Measurements from ENCODE around the gene ULBP2.
"Not testable (repeated sequence)": the region's sequence is repeated elsewhere in the genome, so short reads cannot be mapped to it uniquely, and the experiment has no call there.

ULBP2 gene

DNA sequence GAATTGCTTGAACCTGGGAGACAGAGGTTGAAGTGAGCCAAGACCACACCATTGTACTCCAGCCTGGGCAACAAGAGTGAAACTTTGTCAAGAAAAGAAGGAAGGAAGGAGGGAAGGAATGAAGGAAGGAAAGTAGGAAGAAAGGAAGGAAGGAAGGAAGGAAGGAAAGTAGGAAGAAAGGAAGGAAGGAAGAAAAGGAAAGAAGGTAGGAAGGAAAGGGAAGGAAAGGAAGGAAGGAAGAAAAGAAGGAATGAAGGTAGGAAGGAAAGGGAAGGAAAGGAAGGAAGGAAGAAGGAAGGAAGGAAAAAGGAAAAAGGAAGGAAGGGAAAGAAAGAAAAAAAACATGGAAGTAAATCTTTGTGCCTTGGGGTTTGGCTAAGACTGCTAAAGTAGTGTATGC lies 33.6 kb downstream of the ULBP2 start:
- no peak for DNase-seq

DNA sequence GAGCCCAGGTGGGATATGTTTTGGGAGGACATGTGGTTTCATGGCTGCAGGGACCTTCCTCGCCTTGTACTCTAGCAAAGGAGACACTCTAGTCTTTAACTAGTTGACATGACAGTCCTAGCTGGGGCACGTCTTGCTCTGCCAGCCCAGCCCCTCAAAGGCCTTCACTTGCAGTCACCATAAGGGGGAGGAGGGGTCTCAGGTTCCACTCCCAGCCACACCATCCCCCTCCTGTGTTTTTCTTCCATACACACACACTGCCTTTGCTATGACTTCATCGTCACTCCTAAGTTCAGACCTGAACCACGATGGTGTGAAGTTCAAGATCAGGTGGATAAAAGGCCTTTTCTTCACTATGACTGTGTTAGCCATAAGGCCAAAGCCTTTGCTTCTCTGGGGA lies 35.4 kb downstream of the ULBP2 start:
- no peak for DNase-seq

DNA sequence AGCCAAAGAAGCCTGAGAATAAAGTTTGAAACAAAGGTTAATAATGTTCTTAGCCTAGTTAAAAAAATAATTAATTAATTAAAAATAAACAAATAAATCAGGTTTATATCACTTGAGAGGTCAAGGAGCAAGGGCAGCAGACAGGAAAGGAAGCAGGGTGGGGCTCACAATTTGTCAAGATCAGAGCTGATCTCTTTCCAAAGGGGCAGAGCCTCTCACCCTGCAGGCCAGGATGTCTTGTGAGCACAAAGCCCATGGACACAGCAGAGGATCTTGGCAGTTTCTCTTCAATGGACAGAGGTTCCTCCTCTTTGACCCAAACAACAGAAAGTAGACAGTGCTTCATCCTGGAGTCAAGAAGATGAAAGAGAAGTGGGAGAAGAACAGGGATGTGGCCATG lies 36.8 kb downstream of the ULBP2 start:
- no peak for DNase-seq

DNA sequence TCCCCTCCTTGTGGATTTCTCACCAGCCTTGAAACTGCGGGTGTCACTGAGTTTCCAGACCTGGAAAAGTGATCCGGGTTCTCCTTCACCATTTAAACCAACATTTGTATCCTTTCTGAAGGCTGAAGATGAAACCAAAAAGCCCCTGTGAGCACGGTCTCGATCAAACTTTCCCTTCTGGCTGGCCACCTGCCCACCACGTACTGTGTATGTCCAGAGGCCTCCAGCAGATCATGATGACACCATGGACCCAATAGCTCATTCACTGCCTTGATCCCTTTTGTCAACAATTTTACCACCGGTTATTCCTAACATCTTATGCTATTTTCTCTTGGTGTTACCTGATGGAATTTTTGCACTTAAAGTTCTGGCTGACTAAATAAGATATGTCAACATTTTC lies 37.5 kb downstream of the ULBP2 start:
- no peak for DNase-seq

DNA sequence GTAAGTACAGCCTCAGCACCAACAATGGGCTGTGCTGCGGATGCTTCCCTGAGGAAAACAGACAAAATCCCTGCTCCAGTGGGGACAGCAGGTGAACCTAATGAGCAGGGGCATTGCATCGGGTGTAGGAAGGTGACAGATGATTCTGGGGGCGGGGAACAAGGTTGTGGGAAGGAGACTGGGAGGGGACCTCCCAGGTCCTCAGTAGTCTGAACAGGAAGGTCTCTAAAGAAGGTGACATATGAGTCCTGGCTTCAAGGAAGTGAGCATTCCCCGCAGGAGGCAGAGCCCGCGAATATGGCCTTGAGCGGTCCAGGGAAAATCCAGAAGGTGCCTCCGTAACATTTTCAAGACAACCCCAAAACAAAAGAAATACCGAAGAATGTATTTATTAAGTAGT lies 41.3 kb downstream of the ULBP2 start:
- DNase-seq = peak; percentile 46

DNA sequence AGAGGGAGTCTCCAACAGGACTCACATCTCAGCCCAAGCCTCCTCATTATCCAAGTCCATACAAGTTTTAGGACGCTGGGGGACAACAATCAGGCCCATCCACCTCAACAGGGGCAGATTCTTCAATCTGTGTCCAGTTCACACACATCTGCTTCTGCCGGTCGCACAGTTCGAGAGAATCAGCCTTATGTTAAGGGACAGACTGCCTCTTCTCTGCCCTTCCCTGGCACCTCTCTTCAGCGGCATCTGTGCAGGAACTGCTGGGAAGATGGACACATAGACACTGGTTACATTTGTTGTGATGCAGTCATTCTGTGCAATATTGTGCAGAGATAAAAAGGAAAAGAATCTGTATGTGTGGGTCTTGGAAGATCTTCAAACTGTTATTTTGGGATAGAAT lies 43.0 kb downstream of the ULBP2 start:
- no peak for DNase-seq

DNA sequence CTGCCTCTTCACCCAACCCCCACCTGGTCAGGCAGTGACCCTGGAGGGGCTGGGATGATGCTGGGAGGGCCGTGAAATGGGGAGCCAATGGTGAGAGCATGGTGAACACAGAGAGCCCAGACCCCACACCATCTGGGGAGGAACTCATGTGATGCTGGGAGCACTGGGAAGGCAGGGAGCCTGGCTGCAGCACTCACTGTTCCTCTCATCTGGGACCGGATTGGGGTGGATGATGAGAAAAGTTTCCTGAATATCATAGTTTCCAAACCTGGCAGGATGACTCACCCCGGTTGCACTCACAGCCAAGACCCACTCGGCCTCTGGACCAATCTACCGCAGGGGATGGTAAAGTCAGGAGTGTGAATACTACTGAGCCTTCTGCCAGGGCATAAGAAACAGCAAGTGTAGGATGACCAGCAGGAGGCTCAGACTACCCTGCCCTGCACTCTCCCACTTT lies 43.7 kb downstream of the ULBP2 start:
- DNase-seq = no peak

- no peak for DNase-seq
Observed at GRCh38 chr6:149987602-149988107, 45.8 kb downstream of the ULBP2 start.

GRCh38 chr6:149988550-149989346 lies 46.9 kb downstream of the ULBP2 start:
- no peak for DNase-seq

GRCh38 chr6:149990212-149990660 lies 48.4 kb downstream of the ULBP2 start:
- no peak for DNase-seq

DNA sequence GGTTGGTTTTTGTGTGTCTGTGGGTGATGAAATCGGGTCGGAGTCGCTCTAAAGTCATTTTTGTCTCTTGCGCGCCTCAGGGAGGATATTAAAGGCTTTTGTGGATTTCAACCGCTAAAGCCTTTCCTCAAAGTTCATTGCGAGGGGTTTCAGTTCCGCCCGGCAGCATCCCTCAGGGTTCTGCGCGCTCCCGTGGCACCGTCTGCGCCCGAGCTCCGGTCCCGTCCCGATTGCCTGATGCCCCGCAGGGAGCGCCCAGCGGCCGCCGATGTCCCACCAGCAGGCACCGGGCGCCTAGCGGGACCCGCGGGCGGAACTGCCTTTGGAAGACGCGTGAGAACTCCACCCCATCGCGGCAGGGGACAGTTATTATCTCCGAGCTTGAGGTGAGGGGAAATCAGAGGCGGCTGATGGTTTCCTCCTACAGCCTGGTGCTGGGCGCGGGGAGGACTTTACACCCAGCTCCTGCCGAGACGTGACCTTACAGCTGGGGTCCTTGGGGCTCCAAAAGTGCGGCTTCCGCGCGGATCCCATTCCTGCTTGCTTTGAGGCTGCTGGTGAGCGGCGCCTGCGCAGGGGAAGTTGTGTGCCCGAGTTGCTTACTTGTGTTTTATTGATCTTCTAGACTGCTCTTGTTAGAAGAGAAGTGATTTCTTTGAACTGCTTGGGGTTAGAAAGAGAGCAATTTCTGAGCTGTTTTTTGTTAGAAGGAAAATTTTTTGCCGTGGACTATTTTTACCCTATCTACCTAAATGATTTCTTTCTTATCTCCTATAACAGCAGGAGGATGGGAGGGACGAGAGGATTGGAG lies 49.1 kb downstream of the ULBP2 start:
- no peak for DNase-seq

- DNase-seq = not testable (repeated sequence)
Observed at GRCh38 chr6:149991472-149991795, 49.6 kb downstream of the ULBP2 start.

DNA sequence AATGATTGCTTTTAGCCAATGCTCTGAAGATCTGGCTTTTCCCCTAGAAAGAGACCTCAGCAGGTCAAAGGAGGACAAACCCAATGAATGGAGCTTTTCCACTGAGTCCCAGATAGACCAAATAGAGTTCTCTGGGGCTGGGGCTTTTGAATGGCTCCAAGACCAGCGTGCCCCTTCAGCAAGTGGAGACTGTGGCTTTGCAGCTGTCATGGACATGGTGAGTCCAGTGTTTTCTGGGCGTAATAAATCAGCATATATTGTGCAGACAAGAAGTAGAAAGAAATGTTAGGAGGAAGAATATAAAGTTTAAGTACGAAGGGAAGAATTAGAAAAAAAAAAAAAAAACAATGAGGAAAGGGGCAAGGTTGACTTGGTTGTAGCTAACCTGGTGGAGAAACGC lies 50.0 kb downstream of the ULBP2 start:
- no peak for DNase-seq

GRCh38 chr6:149995235-149995750 lies 53.5 kb downstream of the ULBP2 start:
- DNase-seq = no peak

- DNase-seq = no peak
Observed at GRCh38 chr6:149995971-149996370, 54.2 kb downstream of the ULBP2 start.
